HG02571 (cell line): ENCODE results near the gene ZSWIM6.

Experiments
- ATAC-seq: cut with Tn5 transposase; IDR thresholded peaks from one replicate; pipeline ENCODE4 v1.9.1; 2021; ENCODE audit warnings: mild to moderate bottlenecking, moderate library complexity; ENCODE audit not compliant: unreplicated experiment

The ZSWIM6 gene

DNA sequence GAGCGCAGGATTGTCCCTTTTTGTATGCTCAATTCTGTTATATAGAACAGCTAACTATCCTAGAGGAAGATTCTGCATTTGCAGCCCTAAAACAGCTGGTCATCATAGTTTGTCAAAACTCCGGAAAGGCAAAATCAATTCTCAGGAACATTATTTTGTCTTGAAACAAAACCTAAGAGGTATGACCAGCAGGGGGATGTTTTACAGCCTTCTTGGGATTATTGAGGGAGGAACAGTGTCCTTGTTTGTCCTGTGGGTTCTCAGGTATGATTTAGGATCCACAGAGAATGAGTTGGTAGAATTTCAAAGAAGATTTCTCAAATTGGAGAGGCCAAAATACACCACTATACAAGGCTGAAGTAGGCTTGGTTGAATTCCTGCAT, 136.4 kb downstream of the ZSWIM6 start:
- ATAC-seq = no peak

DNA sequence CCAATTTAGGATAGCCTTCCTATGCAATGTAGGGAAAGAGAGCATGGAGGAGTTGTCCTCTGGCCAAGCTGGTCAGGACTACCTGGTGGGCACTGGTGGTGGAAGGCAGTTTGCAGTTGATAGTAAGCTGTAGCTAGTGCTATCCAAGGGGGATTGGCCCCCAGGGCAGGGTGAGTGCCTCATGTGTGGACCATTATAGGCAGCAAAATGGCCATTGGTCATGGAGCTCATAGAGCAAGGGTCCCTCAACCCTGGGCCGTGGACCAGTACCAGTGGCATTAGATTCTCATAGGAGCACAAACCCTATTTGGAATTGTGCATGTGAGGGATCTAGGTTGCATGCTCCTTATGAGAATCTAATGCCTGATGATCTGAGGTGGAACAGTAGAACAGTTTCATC, 139.3 kb downstream of the ZSWIM6 start:
- no peak for ATAC-seq

DNA sequence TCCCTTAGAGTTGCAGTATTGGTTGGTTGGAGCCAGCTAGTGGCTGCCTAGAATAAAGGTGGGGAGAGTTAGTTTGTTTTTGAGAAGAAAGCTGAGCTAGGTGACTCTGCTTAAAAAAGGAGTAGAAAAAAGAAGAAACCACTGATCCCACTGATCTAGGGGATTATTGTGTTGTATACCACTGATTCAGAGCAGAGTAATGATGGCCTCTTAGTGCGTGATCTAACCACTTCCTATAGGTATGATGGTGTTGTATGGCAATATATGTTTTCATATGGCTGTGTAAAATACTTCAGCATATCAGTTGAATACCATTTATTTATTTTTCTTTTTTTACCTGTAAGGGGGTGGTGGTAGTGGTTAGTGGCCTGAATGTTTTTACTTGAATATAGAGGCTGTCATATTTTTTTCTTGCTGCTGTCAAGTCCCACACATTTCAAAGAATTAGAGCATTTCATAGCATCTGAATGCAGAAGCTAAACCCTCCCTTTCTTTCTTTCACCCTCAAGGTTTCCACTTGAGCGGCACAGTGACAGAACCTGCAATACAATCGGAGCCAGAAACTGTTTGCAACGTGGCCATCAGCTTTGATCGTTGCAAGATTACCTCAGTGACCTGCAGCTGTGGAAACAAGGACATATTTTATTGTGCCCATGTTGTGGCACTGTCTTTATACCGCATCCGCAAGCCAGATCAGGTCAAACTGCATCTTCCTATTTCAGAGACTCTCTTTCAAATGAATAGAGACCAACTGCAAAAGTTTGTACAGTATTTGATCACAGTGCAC, 140.3 kb downstream of the ZSWIM6 start:
- ATAC-seq = no peak

DNA sequence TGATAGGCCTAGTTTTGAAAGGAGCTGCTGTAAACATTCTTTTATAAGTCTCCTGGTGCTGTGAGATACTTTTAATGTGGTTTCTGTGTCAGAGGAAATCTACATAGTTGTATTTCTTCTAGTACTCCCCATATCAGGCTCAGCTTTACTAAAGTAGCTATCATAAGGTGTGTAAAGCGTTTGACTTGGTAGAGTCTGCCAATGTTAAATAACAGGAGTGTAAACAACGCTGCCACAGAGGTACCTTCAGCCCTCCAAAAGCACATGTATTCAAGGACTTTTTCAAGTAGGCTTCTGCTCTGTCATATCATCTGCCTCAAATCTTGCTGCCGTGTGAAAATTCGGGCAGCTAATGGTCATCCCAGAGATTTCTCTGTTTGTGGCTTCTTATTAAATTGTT, 142.7 kb downstream of the ZSWIM6 start:
- no peak for ATAC-seq

DNA sequence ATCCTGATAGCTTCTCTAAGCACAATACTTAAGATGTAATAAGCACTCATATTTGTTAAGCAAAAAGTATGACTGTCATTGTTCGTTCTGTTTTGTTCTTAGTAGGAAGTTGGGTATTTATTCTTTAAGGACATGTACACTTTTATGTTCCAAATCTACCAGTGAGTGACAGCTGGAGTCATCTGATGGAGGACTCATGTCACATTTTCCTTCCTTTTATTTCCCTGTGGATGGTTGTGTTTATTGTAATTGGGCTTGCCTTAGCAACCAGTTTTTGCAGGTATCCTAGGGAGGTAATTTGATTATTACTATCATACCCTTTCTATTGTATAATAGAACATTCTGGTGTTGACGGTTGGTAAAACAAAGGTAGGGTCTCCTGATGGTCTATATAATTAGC, 145.7 kb downstream of the ZSWIM6 start:
- ATAC-seq = no peak

DNA sequence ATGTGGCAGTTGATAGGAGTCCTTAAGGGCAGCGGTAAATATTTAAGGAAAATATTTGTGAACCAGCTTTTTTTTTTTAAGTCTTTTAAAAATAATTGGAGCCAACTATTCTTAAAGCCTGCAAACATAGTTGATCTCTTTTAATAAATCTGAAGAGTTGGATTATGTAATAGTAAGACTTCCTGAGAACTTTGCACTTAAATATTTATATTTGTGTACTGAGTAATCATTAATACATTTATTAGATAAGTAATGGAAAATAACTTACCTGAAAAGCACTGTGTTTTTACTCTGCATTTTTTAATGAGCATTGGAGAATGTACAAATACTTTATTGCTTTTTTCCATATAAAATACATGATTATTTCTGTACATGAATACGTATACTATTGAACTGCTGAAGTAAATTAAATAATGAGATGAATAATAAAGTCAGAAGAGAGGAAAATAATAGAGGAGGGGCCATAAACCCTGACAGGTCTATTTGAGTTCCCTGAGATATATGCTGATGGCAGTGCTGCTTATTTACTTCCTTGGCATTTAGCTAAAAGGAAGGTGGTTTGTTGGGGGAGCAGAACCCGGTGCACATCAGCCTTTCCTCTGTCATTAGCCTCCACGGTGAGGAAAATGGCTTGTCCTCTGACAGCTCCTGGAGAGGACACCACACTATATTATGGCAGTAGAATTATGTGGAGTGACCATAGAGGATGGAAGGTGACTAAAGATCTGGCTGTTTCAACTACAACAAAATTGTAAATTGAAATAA, 148.0 kb downstream of the ZSWIM6 start:
- no peak for ATAC-seq

DNA sequence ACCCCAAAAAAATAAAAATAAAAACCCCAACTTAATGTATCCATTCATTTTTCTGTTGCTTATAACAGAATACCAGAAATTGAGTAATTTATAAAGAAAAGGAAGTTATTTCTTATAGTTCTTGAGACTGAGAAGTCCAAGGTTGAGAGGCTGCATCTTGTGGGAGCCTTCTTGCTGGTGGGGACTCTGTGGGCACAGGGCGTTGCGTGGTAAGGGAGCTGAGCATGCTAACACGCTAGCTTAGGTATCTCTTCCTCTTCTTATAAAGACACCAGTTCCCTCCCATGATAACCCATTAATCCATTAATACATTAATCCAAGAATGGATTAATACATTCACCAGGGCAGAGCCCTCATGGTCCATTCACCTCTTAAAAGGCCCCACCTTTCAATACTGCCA, 150.9 kb downstream of the ZSWIM6 start:
- ATAC-seq = no peak

DNA sequence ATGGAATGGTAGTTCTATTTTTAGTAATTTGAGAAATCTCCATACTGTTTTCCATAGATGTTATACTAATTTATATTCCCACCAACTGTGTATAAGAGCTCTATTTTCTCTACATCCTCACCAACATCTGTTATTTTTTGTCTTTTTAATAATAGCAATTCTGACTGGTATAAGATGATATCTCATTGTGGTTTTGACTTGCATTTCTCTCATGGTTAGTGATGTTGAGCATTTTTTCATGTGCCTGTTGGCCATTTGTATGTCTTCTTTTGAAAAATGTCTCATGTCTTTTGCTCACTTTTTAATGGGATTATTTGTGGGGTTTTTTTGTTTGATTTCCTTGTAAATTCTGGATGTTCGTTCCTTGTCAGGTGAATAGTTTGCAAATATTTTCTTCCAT, 154.4 kb downstream of the ZSWIM6 start:
- ATAC-seq = no peak

DNA sequence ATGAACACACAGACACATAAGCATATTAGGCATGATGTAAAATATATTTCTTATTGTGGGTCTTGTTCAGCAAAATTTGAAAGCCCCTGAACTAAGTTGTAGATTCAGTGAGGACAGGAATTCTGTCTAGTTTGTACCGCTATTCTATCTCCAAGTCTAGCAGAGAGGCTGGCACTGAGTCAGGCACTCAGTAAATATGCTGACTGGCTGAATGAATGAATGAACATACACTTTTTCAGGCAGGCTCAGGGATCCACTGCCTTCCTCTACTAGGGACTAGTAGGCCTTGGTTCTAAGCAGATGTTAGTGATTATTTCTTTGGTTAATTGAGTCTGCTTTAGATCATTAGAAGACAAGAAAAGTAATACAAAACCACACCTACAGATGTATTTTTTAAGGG, 157.5 kb downstream of the ZSWIM6 start:
- ATAC-seq = no peak

DNA sequence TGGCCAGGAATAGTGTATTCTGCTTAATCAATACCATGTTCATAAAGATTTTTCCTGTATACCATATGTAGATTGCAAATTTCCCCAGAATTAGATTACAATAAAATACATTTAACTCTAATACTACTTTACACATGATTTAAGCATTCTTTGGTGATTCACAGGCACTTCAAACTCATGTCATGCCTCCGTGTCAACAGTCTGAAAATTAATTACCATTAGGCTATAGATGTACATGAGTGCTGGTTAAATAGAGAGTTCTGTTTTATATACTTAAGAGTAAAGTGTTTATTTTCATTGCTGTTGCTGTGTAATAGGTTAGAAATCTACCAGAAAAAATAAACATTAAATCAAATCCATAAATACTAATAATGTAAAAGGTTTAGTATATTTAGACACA, 159.8 kb downstream of the ZSWIM6 start:
- no peak for ATAC-seq

DNA sequence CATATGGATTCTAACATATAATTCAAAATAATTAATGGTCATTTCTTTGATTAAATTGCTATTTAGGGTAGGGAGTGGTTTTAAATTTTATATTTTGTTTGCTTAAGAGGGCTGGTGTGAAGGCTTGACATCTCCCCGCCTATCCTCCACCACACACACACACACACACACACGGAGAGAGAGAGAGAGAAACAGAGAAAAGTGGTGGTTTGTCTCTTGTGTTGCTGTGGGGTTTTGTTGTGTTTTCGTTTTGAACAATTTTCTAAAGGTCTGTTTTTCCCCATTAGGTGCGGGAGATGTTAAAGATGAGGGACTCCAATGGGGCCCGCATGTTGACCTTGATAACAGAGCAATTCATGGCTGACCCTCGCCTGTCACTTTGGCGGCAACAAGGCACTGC, 161.9 kb downstream of the ZSWIM6 start:
- no peak for ATAC-seq

DNA sequence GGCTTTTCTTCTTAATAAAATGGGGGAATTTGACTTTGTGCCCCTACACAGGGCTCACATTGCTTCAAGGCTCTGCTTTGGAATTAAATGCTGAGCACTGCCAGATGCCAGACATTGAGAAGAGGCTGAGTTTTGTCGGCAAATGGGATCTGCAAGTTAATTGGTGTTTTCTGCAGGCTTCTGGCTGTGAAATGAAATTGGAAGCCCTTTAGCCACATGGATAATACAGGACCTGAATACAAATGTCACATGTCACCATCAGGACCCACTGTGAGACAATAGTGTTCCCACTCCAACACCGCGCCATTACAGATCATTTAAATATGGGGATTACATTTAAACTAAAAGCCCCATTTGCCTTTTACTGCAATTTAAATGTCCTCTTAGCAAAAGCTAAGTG, 164.4 kb downstream of the ZSWIM6 start:
- ATAC-seq = no peak

DNA sequence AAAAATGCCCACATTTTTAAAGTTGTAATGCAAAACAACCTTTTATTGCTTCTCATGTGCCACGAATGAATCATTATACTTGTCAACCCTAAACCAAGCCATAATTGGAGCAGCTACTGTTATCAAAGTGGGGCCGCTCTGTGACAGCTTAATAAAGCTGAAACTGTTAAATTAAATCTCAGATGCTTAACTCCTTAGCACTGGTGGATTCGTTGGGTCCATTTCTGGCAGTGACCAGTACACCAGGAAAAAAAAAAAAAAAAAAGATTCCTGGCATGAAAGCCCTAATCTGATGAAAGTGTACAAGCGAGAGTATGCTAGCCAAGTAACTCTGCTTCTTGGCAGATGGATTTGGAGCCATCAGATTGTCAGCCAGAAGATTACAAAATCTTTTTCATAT, 164.8 kb downstream of the ZSWIM6 start:
- no peak for ATAC-seq

DNA sequence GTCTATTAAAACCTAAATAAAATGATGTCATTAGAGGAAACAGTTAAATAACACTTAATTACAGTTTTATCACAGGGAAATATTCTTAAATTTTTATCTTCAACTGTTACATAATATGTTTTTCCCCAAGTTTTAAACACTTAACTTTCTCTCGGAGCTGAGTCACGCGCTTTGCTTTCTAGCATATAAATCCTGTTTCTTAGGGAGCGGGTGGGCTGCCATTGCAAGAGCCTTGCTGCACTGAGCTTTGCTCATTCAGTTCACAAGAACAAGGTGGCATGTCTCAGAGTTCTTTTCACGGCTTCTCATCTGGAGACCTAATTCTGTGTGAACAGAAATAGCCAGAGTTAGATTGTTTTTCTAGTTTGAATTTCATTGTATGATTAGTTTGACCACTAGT, 166.1 kb downstream of the ZSWIM6 start:
- ATAC-seq = no peak

DNA sequence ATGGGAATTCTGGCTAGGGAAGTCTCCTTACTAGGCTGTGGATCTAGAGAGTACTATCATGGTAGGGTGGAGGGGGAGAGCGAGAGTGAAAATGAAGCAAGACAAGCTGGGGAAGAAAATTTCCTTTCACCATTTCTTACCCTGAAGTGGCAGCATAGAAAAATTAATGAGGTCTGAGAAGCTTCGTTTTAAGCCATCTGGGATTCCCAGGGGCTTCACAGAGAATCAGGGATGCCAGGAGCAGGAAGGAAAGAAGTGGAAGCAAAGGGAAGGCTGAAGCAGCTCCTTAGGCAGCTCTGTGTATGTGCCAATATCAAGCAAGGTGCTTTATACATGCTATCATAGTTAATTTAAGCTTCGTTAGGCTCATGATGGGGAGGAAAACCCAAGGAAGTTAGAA, 169.9 kb downstream of the ZSWIM6 start:
- no peak for ATAC-seq

DNA sequence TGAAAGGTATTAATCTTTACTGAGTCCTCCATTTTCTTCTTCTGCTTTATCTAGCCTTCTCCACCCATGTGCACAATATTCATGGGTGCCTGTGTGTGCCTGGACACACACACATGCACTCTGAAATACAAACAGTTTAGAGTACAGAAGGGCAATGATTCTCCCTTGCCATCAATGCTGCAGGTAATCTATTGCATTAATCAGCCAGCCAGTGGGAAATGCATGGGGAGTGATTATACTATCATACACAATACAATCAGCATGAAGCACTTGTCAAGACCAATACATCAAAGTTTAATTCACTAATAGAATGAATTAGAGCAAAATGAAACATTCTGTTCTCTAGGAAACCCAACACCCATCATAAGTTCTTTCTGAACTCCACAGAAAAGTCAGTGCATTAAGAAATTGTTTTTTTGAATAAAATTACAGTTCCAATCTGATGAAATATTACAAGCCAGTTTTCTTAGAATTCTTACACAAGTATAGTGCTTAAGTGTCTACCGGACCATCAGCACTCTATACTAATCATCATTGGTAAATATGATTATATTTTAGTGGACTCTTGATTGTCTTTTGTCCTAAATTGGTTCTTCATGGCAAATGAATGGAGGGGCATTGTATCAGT, 172.2 kb downstream of the ZSWIM6 start:
- ATAC-seq = no peak

DNA sequence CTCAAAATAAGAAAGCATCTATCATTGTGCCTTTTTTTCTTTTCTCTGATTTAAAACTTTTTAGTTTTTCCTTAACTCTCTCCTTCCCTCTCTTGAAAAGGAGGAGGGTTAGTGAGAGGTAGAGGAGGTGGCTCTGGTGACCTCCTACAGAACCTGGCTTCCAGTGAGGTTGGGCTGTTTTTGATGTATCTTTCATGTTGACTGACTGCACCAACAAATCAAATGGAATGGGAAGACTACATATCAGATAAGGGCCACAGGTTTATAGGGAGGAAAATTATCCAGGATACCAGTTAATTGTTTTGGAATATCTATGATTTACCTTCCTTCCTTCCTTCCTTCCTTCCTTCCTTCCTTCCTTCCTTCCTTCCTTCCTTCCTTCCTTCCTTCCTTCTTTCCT, 173.2 kb downstream of the ZSWIM6 start:
- ATAC-seq = no peak

DNA sequence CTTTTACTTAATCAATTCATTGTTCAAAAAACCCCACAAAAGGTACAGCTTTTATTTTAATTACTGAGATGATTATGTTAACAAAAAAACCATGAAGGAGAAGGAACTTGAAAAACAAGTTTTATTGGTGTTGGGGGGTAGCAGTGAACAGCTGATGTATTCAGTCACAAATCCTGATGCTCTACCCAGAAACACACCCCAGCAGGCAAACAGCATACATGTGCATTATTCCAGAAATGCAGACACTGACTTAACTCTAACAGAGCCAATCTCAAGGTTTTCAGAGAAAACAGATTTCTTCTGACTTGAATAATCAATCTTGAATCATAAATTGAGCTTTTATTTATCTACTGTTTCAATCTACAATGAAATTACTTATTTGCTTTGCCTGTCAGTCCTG, 175.2 kb downstream of the ZSWIM6 start:
- ATAC-seq = no peak

DNA sequence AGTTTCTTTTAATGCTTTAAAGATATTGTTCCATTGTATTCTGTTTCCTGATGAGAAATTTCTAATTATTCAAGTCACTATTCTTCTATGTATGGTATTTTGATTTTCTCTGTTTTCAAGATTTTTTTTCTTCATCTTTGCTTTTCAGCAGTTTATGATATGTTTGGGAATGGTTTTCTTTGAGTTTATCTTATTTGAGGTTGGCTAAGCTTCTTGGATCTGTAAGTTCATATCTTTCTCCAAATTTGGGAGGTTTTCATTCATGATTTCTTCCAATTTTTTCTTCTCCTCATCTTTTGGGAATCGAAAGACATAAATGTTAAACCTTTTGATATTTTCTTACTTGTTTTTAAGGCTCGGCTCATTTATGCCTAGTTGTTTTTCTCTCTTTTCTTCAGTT, 184.9 kb downstream of the ZSWIM6 start:
- ATAC-seq = no peak

DNA sequence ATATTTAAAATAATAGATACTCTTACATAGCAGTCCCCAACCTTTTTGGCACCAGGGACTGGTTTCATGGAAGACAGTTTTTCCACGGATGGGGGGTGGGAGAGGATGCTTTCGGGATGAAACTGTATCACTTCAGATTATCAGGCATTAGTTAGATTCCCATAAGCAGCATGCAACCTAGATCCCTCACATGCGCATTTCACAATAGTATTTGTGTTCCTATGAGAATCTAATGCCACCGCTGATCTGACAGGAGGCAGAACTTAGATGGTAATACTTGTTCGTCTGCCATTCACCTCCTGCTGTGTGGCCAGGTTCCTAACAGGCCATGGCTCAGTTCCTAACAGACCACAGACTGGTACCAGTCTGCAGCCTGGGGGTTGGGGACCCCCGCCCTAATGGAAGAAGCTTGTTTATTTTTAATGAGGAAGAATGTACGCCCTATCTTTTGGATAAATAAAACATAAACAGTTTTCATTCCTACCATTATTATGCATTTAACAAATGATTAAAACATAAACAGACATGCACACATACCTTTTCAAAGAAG, 187.7 kb downstream of the ZSWIM6 start:
- ATAC-seq = no peak

DNA sequence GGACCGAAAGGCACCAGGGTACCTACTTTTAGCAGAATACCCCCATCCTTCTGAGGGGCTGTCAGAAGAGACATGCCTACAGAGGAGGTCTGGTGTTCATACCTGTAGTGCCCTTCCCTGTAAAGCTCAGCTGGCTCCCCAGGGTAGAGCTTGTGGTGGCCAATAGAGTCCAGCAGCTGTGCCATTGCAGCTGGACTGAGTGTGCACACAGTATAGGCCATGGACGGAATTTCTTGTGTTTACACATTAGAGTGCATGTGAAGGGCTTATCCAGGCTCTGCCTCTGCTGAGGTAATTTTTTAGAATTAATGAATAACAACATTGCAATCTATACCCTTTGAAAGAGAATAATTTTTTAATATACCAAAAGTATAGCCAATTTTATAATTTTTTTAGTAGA, 191.0 kb downstream of the ZSWIM6 start:
- no peak for ATAC-seq

DNA sequence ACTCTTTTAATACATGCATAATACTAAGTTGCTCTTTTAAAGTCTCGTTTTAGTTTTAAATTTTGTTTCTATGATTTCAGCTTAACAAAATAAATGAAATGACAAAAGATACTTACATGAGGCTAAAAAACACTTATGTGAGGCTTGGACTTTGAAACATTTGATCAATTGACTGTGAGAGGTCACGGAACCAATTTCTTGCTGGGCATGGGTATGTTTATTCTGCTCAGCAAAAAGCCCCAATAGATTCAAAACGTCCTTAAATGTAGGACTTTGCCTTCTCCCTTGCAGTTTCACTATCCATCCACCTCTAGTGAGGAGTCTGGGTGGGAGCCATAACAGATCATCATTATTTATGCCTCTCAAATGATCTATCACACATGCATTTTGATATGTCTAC, 191.9 kb downstream of the ZSWIM6 start:
- no peak for ATAC-seq
